Transverse colon (tissue), 3 donors: ENCODE data around the gene PLA1A.

Source experiments
- EP300 ChIP-seq: sonication (generic); formaldehyde crosslinking; IDR thresholded peaks from one replicate; pipeline ENCODE4 v1.6.1; 2017; ENCODE audit warnings: antibody characterized with exemption, low read depth
- POLR2A ChIP-seq: fragments of 450-650 bp; IDR thresholded peaks from one replicate; pipeline ENCODE4 v1.6.1; 2016; ENCODE audit warnings: antibody characterized with exemption, mild to moderate bottlenecking, moderate library complexity
- TF ChIP-seq, protein P1 (sequence below), 5 experiments: fragments of 200-600 bp in 3 of 5; fragments of 450-650 bp in 2 of 5; sonication (generic) in 3 of 5; IDR thresholded peaks; 1 replicate in 2 of 5; 2 replicates in 3 of 5; pipeline ENCODE4 v1.5.1; 2016 to 2017; ENCODE audit warnings: antibody characterized with exemption in 5 of 5, inconsistent platforms in 3 of 5, mild to moderate bottlenecking in 2 of 5, moderate library complexity in 1 of 5

DNA sequence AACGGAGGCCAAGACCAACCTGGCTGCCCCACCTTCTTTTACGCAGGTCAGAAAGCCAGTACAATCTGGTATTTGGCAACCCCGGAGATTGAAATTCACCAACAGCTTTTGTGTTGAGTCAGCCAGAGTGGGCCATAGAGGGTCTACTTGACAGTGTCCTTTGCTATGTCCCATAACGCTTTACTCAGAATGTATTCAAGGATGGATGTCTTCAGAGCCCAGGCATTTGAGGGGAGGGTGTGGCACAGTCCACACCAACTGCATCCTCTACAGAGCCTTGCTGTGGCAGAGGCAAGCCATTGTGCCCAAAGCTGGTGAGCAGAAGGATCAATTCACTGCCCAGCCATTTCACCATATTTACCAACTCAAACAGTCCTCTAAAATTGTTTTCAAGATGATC, 18.4 kb downstream of the PLA1A start:
- TF ChIP-seq, protein P1, sequence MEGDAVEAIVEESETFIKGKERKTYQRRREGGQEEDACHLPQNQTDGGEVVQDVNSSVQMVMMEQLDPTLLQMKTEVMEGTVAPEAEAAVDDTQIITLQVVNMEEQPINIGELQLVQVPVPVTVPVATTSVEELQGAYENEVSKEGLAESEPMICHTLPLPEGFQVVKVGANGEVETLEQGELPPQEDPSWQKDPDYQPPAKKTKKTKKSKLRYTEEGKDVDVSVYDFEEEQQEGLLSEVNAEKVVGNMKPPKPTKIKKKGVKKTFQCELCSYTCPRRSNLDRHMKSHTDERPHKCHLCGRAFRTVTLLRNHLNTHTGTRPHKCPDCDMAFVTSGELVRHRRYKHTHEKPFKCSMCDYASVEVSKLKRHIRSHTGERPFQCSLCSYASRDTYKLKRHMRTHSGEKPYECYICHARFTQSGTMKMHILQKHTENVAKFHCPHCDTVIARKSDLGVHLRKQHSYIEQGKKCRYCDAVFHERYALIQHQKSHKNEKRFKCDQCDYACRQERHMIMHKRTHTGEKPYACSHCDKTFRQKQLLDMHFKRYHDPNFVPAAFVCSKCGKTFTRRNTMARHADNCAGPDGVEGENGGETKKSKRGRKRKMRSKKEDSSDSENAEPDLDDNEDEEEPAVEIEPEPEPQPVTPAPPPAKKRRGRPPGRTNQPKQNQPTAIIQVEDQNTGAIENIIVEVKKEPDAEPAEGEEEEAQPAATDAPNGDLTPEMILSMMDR (IDR thresholded peaks at IDR 0.05): no peak
- TF ChIP-seq EP300 (no peak), POLR2A (no peak)
